ENCODE measurements around the gene C6orf15.
"Not testable (repeated sequence)": the region's sequence is repeated elsewhere in the genome, so short reads cannot be mapped to it uniquely, and the experiment has no call there.

C6orf15 gene

GRCh38 chr6:31098449-31098938 is 13.9 kb downstream of the C6orf15 start:
- no peak for DNase-seq

- DNase-seq = no peak
These were observed 15.7 kb downstream of the C6orf15 start for GRCh38 chr6:31096656-31097055.

GRCh38 chr6:31096215-31096614 is 16.2 kb downstream of the C6orf15 start:
- no peak for DNase-seq

- no peak for DNase-seq
These were observed 17.9 kb downstream of the C6orf15 start for GRCh38 chr6:31094389-31094881.

- no peak for DNase-seq
These were observed 19.4 kb downstream of the C6orf15 start for GRCh38 chr6:31092769-31093505.

GRCh38 chr6:31092238-31092637 is 20.1 kb downstream of the C6orf15 start:
- no peak for DNase-seq

GRCh38 chr6:31091680-31092079 is 20.7 kb downstream of the C6orf15 start:
- no peak for DNase-seq

- DNase-seq = no peak
These were observed 21.4 kb downstream of the C6orf15 start for GRCh38 chr6:31090973-31091364.

- DNase-seq = no peak
These were observed 22.0 kb downstream of the C6orf15 start for GRCh38 chr6:31090275-31090972.

GRCh38 chr6:31087494-31088089 is 24.8 kb downstream of the C6orf15 start:
- DNase-seq = peak; percentile 92

GRCh38 chr6:31086788-31087440 is 25.5 kb downstream of the C6orf15 start:
- no peak for DNase-seq

- DNase-seq = peak; percentile 46
These were observed 28.5 kb downstream of the C6orf15 start for GRCh38 chr6:31083742-31084354.

- no peak for DNase-seq
These were observed 30.5 kb downstream of the C6orf15 start for GRCh38 chr6:31081872-31082271.

- peak; percentile 75 for DNase-seq
These were observed 32.6 kb downstream of the C6orf15 start for GRCh38 chr6:31079656-31080261.

GRCh38 chr6:31076611-31077010 is 35.8 kb downstream of the C6orf15 start:
- DNase-seq = no peak

- DNase-seq = no peak
These were observed 36.8 kb downstream of the C6orf15 start for GRCh38 chr6:31075528-31075927.

- DNase-seq = no peak
These were observed 38.0 kb downstream of the C6orf15 start for GRCh38 chr6:31074401-31074800.

GRCh38 chr6:31070711-31071197 is 41.6 kb downstream of the C6orf15 start:
- no peak for DNase-seq

- peak; percentile 76 for DNase-seq
These were observed 43.6 kb downstream of the C6orf15 start for GRCh38 chr6:31068669-31069340.

GRCh38 chr6:31067891-31068668 is 44.3 kb downstream of the C6orf15 start:
- not testable (repeated sequence) for DNase-seq

GRCh38 chr6:31067028-31067427 is 45.3 kb downstream of the C6orf15 start:
- not testable (repeated sequence) for DNase-seq
